AG10803 (cell line): ENCODE data around the gene SLC20A1.

Experiments
- DNase-seq: peaks from one replicate; pipeline ENCODE4 v3.0.0; 2010; ENCODE audit warnings: low read depth
- H3K4me3 ChIP-seq: 2 replicates; pipeline ENCODE4 v1.5.1; 2011; ENCODE audit warnings: mild to moderate bottlenecking, low read length, control low read depth
- CTCF ChIP-seq: conservative IDR thresholded peaks from 2 replicates; pipeline ENCODE4 v1.5.1; 2011; ENCODE audit warnings: mild to moderate bottlenecking, low read length, control low read depth, inconsistent platforms

The SLC20A1 gene

GRCh38 chr2:112690853-112691401 lies 45.2 kb downstream of the SLC20A1 start:
- H3K4me3 ChIP-seq: no peak overlapping the region
- DNase-seq: peak; percentile 48
- TF ChIP-seq CTCF: peak; percentile 53

GRCh38 chr2:112691881-112692281 lies 46.1 kb downstream of the SLC20A1 start:
- no peak for TF ChIP-seq CTCF
- H3K4me3 ChIP-seq: no peak overlapping the region
- no peak for DNase-seq

- no peak overlapping the region for H3K4me3 ChIP-seq
- DNase-seq: peak; percentile 91
Measured at GRCh38 chr2:112692495-112692911, 46.8 kb downstream of the SLC20A1 start.

GRCh38 chr2:112692918-112693317 lies 47.2 kb downstream of the SLC20A1 start:
- no peak overlapping the region for H3K4me3 ChIP-seq
- DNase-seq: no peak
- no peak for TF ChIP-seq CTCF

More at GRCh38 chr2:112692495-112692911, 46.8 kb downstream of the SLC20A1 start:
- TF ChIP-seq CTCF: no peak

- no peak for TF ChIP-seq CTCF
- DNase-seq: no peak
- H3K4me3 ChIP-seq: no peak overlapping the region
Measured at GRCh38 chr2:112693596-112693995, 47.9 kb downstream of the SLC20A1 start.

GRCh38 chr2:112694182-112694581 lies 48.4 kb downstream of the SLC20A1 start:
- H3K4me3 ChIP-seq: no peak overlapping the region
- no peak for DNase-seq
- TF ChIP-seq CTCF: no peak

- no peak overlapping the region for H3K4me3 ChIP-seq
- no peak for TF ChIP-seq CTCF
- DNase-seq: no peak
Measured at GRCh38 chr2:112698834-112699515, 53.2 kb downstream of the SLC20A1 start.
